Osteoblast (primary cell): Measurements from ENCODE around the gene SLC4A8. TPM values are rescaled to one million over a fixed set of nuclear protein-coding genes. Genes with fewer than 3 reads are reported as not detected.
"Not testable (repeated sequence)": the region's sequence is repeated elsewhere in the genome, so short reads cannot be mapped to it uniquely, and the experiment has no call there.

Source experiments
- DNase-seq: peaks from one replicate; pipeline ENCODE4 v3.0.0; 2011; ENCODE audit warnings: low spot score, mixed read lengths; ENCODE audit not compliant: insufficient read length; ENCODE audit errors: missing footprints
- H2AFZ ChIP-seq: 2 replicates; pipeline ENCODE4 v1.6.0; 2011; ENCODE audit warnings: mild to moderate bottlenecking, low read length
- H3K27ac ChIP-seq: 2 replicates; pipeline ENCODE4 v1.5.1; 2011; ENCODE audit warnings: mild to moderate bottlenecking, low read depth, low read length, moderate library complexity
- H3K27me3 ChIP-seq: 2 replicates; pipeline ENCODE4 v1.6.0; 2012; ENCODE audit warnings: mild to moderate bottlenecking, control low read depth, inconsistent platforms, low read length, moderate library complexity; ENCODE audit not compliant: insufficient read depth
- H3K36me3 ChIP-seq: 2 replicates; pipeline ENCODE4 v1.5.1; 2011; ENCODE audit warnings: mild to moderate bottlenecking, low read length, control low read depth, moderate library complexity; ENCODE audit not compliant: insufficient read depth
- H3K4me1 ChIP-seq: 2 replicates; pipeline ENCODE4 v1.5.1; 2011; ENCODE audit warnings: mild to moderate bottlenecking, low read length, control low read depth, moderate library complexity; ENCODE audit not compliant: insufficient read depth
- H3K4me2 ChIP-seq: 2 replicates; pipeline ENCODE4 v1.6.0; 2011; ENCODE audit warnings: mild to moderate bottlenecking, low read length; ENCODE audit not compliant: insufficient read depth
- H3K4me3 ChIP-seq: fragments of 200-600 bp; sonication (generic); 3 replicates; pipeline ENCODE4 v1.5.1; 2012; ENCODE audit warnings: mild to moderate bottlenecking, low read length, inconsistent platforms; ENCODE audit not compliant: insufficient read depth
- H3K79me2 ChIP-seq: 2 replicates; pipeline ENCODE4 v1.6.0; 2012; ENCODE audit warnings: mild to moderate bottlenecking, low read length, control low read depth, inconsistent platforms; ENCODE audit not compliant: insufficient read depth
- H3K9me3 ChIP-seq: 2 replicates; pipeline ENCODE4 v1.5.1; 2011; ENCODE audit warnings: low read depth, low read length, control low read depth
- H4K20me1 ChIP-seq: 2 replicates; pipeline ENCODE4 v1.6.0; 2012; ENCODE audit warnings: mild to moderate bottlenecking, low read length, control low read depth; ENCODE audit not compliant: insufficient read depth
- total RNA-seq: library from RNA; depleted of rRNA; stranded (reverse); fragments of >200 nt; gene quantifications from 2 replicates; pipeline ENCODE4 v1.2.3, GENCODE V29; 2012
- TF ChIP-seq, protein P1 (sequence below): IDR thresholded peaks from 2 replicates; pipeline ENCODE4 v1.5.1; 2011; ENCODE audit warnings: mild to moderate bottlenecking, low read depth, low read length, moderate library complexity; ENCODE audit errors: extremely low read depth

Gene SLC4A8
- total RNA-seq, 1 donor, result 2.9 TPM

DNA sequence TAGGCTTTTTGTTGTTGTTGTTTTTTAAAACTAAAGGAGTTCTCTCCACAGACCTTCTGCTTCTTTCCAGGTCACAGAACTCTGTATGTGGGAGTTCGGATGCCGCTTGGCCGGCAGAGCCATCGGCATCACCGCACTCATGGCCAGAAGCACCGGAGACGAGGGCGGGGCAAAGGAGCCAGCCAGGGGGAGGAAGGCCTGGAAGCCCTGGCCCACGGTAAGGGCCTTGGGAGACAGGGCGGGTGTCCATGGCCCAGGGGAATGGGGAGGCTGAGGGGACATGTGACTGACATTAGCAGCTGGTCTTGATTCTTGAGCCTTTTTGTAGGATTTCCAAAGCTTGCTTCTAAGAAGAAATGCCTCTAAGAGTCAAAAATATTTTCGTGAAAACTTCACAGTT is 26.2 kb downstream of the SLC4A8 start:
- H3K27ac ChIP-seq, result no peak overlapping the region
- no peak overlapping the region for H2AFZ ChIP-seq
- no peaks in the 10 kb centered on the region for H3K4me1 ChIP-seq
- H3K9me3 ChIP-seq, result no peaks in the 10 kb centered on the region
- H4K20me1 ChIP-seq, result no peaks in the 10 kb centered on the region
- H3K4me2 ChIP-seq, result no peak overlapping the region
- TF ChIP-seq, protein P1, sequence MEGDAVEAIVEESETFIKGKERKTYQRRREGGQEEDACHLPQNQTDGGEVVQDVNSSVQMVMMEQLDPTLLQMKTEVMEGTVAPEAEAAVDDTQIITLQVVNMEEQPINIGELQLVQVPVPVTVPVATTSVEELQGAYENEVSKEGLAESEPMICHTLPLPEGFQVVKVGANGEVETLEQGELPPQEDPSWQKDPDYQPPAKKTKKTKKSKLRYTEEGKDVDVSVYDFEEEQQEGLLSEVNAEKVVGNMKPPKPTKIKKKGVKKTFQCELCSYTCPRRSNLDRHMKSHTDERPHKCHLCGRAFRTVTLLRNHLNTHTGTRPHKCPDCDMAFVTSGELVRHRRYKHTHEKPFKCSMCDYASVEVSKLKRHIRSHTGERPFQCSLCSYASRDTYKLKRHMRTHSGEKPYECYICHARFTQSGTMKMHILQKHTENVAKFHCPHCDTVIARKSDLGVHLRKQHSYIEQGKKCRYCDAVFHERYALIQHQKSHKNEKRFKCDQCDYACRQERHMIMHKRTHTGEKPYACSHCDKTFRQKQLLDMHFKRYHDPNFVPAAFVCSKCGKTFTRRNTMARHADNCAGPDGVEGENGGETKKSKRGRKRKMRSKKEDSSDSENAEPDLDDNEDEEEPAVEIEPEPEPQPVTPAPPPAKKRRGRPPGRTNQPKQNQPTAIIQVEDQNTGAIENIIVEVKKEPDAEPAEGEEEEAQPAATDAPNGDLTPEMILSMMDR, result no peak
- H3K4me3 ChIP-seq, result no peak overlapping the region
- no peaks in the 10 kb centered on the region for H3K36me3 ChIP-seq
- no peaks in the 10 kb centered on the region for H3K79me2 ChIP-seq
- H3K27me3 ChIP-seq, result no peaks in the 10 kb centered on the region
- no peak for DNase-seq

DNA sequence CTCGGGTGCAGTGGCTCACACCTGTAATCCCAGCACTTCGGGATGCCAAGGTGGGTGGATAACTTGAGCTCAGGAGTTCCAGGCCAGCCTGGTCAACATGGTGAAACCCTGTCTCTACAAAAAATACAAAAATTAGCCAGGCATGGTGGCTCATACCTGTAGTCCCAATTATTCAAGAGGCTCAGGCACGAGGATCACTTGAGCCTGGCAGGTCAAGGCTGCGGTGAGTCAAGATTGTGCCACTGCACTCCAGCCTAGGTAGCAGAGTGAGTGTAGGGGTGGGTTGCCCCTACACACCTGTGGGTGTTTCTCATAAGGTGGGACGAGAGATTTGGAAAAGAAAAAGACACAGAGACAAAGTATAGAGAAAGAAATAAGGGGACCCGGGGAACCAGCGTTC is 29.4 kb downstream of the SLC4A8 start:
- not testable (repeated sequence) for DNase-seq

DNA sequence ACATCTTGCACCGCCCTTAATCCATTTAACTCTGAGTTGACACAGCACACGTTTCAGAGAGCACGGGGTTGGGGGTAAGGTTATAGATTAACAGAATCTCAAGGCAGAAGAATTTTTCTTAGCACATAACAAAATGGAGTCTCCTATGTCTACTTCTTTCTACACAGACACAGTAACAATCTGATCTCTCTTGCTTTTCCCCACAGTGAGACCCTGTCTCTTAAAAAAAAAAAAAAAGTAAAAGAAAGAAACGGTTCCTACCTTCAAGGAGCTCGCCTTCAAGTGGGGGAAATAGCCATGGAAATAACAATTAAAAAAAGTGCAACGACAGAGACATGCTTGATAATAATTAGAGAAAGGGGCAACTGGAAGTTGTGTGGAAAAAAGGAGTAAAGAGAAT is 30.4 kb downstream of the SLC4A8 start:
- H3K27me3 ChIP-seq, H4K20me1 ChIP-seq, H3K4me2 ChIP-seq, H3K9me3 ChIP-seq, H3K4me3 ChIP-seq, H3K79me2 ChIP-seq, H2AFZ ChIP-seq, H3K27ac ChIP-seq, DNase-seq, H3K36me3 ChIP-seq, H3K4me1 ChIP-seq: not testable (repeated sequence)

More for the DNA sequence above, 29.4 kb downstream of the SLC4A8 start:
- not testable (repeated sequence) for H3K4me1 ChIP-seq, H3K27me3 ChIP-seq, H3K4me3 ChIP-seq, H3K27ac ChIP-seq, H3K36me3 ChIP-seq, H2AFZ ChIP-seq, H4K20me1 ChIP-seq, H3K4me2 ChIP-seq, H3K79me2 ChIP-seq, H3K9me3 ChIP-seq

DNA sequence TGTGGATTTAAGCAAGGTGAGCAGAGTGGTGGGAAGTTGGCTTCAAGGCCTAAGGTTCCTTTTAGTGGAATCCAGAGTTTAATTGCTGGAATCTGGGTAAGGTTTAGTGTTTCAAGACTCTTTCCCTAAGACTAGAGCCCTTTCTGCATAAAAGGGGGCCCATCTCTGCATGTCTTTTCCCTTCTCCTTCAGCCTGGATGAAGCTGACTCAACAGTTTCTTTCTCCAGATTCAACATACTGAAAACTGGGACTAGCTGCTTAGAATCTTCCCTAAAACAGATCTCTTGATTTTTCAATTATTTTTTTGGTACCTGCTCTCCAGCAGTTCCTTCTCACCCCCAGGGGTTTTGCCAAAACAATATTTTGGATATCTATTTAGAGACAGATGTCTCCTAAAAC is 34.0 kb downstream of the SLC4A8 start:
- H3K27ac ChIP-seq, result no peak overlapping the region
- H2AFZ ChIP-seq, result no peak overlapping the region
- H3K4me3 ChIP-seq, result no peak overlapping the region
- no peaks in the 10 kb centered on the region for H3K36me3 ChIP-seq
- no peaks in the 10 kb centered on the region for H3K27me3 ChIP-seq
- TF ChIP-seq, protein P1, result no peak
- no peak overlapping the region for H3K4me2 ChIP-seq
- no peaks in the 10 kb centered on the region for H3K4me1 ChIP-seq
- H3K9me3 ChIP-seq, result no peaks in the 10 kb centered on the region
- no peak for DNase-seq
- H4K20me1 ChIP-seq, result no peaks in the 10 kb centered on the region
- H3K79me2 ChIP-seq, result no peaks in the 10 kb centered on the region

DNA sequence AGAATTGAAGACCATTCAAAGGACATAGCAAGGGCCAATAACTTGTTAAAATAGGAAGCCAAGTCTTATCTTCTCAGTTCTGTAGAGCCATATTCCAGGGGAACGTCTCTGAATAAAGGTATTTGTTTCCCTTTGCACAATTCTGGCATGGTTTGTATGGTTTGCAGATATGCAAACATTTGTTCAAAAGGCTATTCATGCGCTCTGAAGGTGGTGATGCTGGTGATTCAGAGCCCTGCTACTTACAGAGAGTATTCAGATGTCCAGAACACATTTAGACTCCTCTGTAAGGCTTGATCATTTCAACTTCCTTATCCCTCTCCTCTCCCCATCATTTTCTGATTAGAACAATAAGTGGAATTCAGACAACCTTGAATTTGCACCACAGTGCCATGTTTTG is 35.9 kb downstream of the SLC4A8 start:
- DNase-seq, result no peak
- Histone ChIP-seq H3K4me2 (no peak overlapping the region), H3K36me3 (no peaks in the 10 kb centered on the region), H3K4me3 (no peak overlapping the region), H3K27ac (no peak overlapping the region), H3K79me2 (no peaks in the 10 kb centered on the region), H3K9me3 (no peaks in the 10 kb centered on the region), H3K27me3 (no peaks in the 10 kb centered on the region), H4K20me1 (no peaks in the 10 kb centered on the region), H3K4me1 (no peaks in the 10 kb centered on the region), H2AFZ (no peak overlapping the region)
- TF ChIP-seq, protein P1, result no peak
